Esophagus squamous epithelium (tissue), 4 donors: ENCODE measurements around the gene ABHD6.

Experiments
- CTCF ChIP-seq, 6 experiments: fragments of 450-650 bp in 4 of 6; fragments of 200-600 bp in 2 of 6; sonication (generic) in 2 of 6; IDR thresholded peaks; one replicate each; pipeline ENCODE4 v1.5.1; 2016 to 2019; ENCODE audit warnings: antibody characterized with exemption in 6 of 6, mild to moderate bottlenecking in 4 of 6, moderate library complexity in 4 of 6
- POLR2A ChIP-seq, 4 donors: fragments of 450-650 bp; IDR thresholded peaks; one replicate each; pipeline ENCODE4 v1.6.1; 2017; ENCODE audit warnings: antibody characterized with exemption in 4 of 4, mild to moderate bottlenecking in 4 of 4, moderate library complexity in 3 of 4

- TF ChIP-seq POLR2A (IDR thresholded peaks at IDR 0.05) (no peak), CTCF (IDR thresholded peaks at IDR 0.05) (no peak)
Measured at GRCh38 chr3:58218904-58219303, 18.7 kb upstream of the ABHD6 start.
